DOHH2 (cell line): Measurements from ENCODE around the gene BIN1.

ENCODE experiments used
- CTCF ChIP-seq: fragments of 200-600 bp; sonication (generic); IDR thresholded peaks from one replicate; pipeline ENCODE4 v1.5.1; 2014; ENCODE audit warnings: antibody characterized with exemption, mild to moderate bottlenecking, low read depth, low read length; ENCODE audit not compliant: poor library complexity, severe bottlenecking
- EZH2phosphoT487 ChIP-seq: fragments of 200-600 bp; sonication (generic); IDR thresholded peaks from 2 replicates; pipeline ENCODE4 v1.6.1; 2017; ENCODE audit warnings: borderline replicate concordance, mild to moderate bottlenecking, antibody characterized with exemption, low read length, moderate library complexity, mixed read lengths

- TF ChIP-seq CTCF: no peak
- no peak for TF ChIP-seq EZH2phosphoT487
Measured at GRCh38 chr2:127039387-127040031, 67.4 kb downstream of the BIN1 start.
